CD4-positive, alpha-beta T cell (primary cell): ENCODE data around the gene GJA4. TPM values are rescaled to one million over a fixed set of nuclear protein-coding genes. Genes with fewer than 3 reads are reported as not detected.
"Not testable (repeated sequence)": the region's sequence is repeated elsewhere in the genome, so short reads cannot be mapped to it uniquely, and the experiment has no call there.

Source experiments
- ATAC-seq: fragments of 200-7000 bp; cut with Tn5 transposase; one replicate; pipeline ENCODE4 v1.10.0; 2022; ENCODE audit warnings: mild to moderate bottlenecking; ENCODE audit not compliant: poor library complexity
- CTCF ChIA-PET: fragments of 350-600 bp; sonication (Branson Sonifier 250); formaldehyde crosslinking; loops from one replicate; lab custom pipeline; 2021; ENCODE audit warnings: antibody characterized with exemption, inconsistent platforms; lab: Charles Lee
- POLR2A ChIA-PET: fragments of 350-600 bp; sonication (Branson Sonifier 250); formaldehyde crosslinking; loops from one replicate; lab custom pipeline; 2021; ENCODE audit warnings: antibody characterized with exemption, inconsistent platforms; lab: Charles Lee
- DNase-seq, 14 experiments: peaks; one replicate each; pipeline ENCODE4 v3.0.0-alpha.2; 2013 to 2020; ENCODE audit warnings: mixed read lengths in 2 of 14
- H3K27ac ChIP-seq, 2 donors: one replicate each; pipeline versions ENCODE4 v1.5.1 to v1.7.0; 2013; ENCODE audit warnings: low read length in 2 of 2, low read depth in 1 of 2, mild to moderate bottlenecking in 1 of 2
- H3K27me3 ChIP-seq, 2 experiments: 1 replicate in 1 of 2; 2 replicates in 1 of 2; pipeline versions ENCODE4 v1.6.1 to v1.7.0; 2013; ENCODE audit warnings: low read length in 2 of 2, control low read depth in 1 of 2, mild to moderate bottlenecking in 1 of 2, moderate library complexity in 1 of 2; ENCODE audit not compliant: insufficient read depth in 2 of 2, control insufficient read depth in 1 of 2
- H3K36me3 ChIP-seq: one replicate; pipeline ENCODE4 v1.6.1; 2013; ENCODE audit warnings: low read length, control low read depth; ENCODE audit not compliant: insufficient read depth
- H3K4me1 ChIP-seq: one replicate; pipeline ENCODE4 v1.6.1; 2013; ENCODE audit warnings: low read length, control low read depth; ENCODE audit not compliant: insufficient read depth
- H3K4me3 ChIP-seq: one replicate; pipeline ENCODE4 v1.5.1; 2013; ENCODE audit warnings: mild to moderate bottlenecking, low read length, moderate library complexity
- H3K9me3 ChIP-seq, 2 experiments: 1 replicate in 1 of 2; 2 replicates in 1 of 2; pipeline versions ENCODE4 v1.6.1 to v1.7.0; 2013; ENCODE audit warnings: low read length in 2 of 2, mild to moderate bottlenecking in 2 of 2, control low read depth in 1 of 2, moderate library complexity in 1 of 2; ENCODE audit not compliant: control insufficient read depth in 1 of 2, insufficient read depth in 1 of 2
- H3K27ac Mint-ChIP-seq: one replicate; pipeline ENCODE4 v1.8.0; 2020; ENCODE audit warnings: mixed read lengths
- H3K27me3 Mint-ChIP-seq: one replicate; pipeline ENCODE4 v1.8.0; 2021; ENCODE audit warnings: mixed read lengths
- H3K36me3 Mint-ChIP-seq: one replicate; pipeline ENCODE4 v1.8.0; 2021; ENCODE audit warnings: low read depth, mixed read lengths
- H3K4me1 Mint-ChIP-seq: one replicate; pipeline ENCODE4 v1.8.0; 2021; ENCODE audit warnings: low read depth, mixed read lengths
- H3K4me3 Mint-ChIP-seq: one replicate; pipeline ENCODE4 v1.8.0; 2020; ENCODE audit warnings: mild to moderate bottlenecking, mixed read lengths
- H3K9me3 Mint-ChIP-seq: one replicate; pipeline ENCODE4 v1.8.0; 2020; ENCODE audit warnings: mixed read lengths
- CTCF ChIP-seq: fragments of 200-600 bp; IDR thresholded peaks from one replicate; pipeline ENCODE4 v1.8.0; 2022; ENCODE audit warnings: antibody characterized with exemption, mild to moderate bottlenecking
- intact Hi-C, 2 experiments: fragments of 100-400 bp; cut with DNase I in 1 of 2; cut with micrococcal nuclease in 1 of 2; formaldehyde crosslinking; loops; one replicate each; pipeline versions ENCODE4 v1.15.1 to v1.9.0; 2023 to 2025; cut with DNase I, micrococcal nuclease
- total RNA-seq, 174 experiments: library from RNA in 2 of 174; stranded (reverse) in 2 of 174; gene quantifications; one replicate each; pipeline ENCODE4 v1.2.3 and lab custom pipeline; 2021 to 2026

The GJA4 gene
- total RNA-seq, 2 experiments from 2014 or later, result not detected

- Histone ChIP-seq H3K36me3 (no peaks in the 10 kb centered on the region), H3K27me3 (no peaks in the 10 kb centered on the region), H3K4me1 (no peaks in the 10 kb centered on the region), H3K9me3 (peaks cover 0 to 3% of the 10 kb centered on the region in 2 experiments), H3K27ac (no peak overlapping the region), H3K4me3 (no peak overlapping the region)
- Mint-ChIP-seq H3K9me3 (peaks cover 6% of the 10 kb centered on the region), H3K27ac (no peak overlapping the region), H3K4me1 (no peaks in the 10 kb centered on the region), H3K4me3 (no peak overlapping the region), H3K27me3 (no peaks in the 10 kb centered on the region), H3K36me3 (peaks cover 8% of the 10 kb centered on the region)
- ChIA-PET POLR2A (no interaction called here), CTCF (no interaction called here)
- intact Hi-C loops, result no loop called here
- DNase-seq, result no peak
- TF ChIP-seq CTCF, result no peak
- no peak for ATAC-seq
These were observed 11.0 kb downstream of the GJA4 start for GRCh38 chr1:34803770-34804169.

- Mint-ChIP-seq H3K36me3 (peaks cover 8% of the 10 kb centered on the region), H3K4me3 (no peak overlapping the region), H3K9me3 (peaks cover 11% of the 10 kb centered on the region), H3K4me1 (no peaks in the 10 kb centered on the region), H3K27me3 (no peaks in the 10 kb centered on the region), H3K27ac (no peak overlapping the region)
- H3K4me3 ChIP-seq, result no peak overlapping the region
- no peak overlapping the region for H3K27ac ChIP-seq
- ChIA-PET POLR2A (no interaction called here), CTCF (no interaction called here)
- ATAC-seq (no peak), DNase-seq (no peak)
- H3K27me3 ChIP-seq, result no peaks in the 10 kb centered on the region
- no peaks in the 10 kb centered on the region for H3K36me3 ChIP-seq
- TF ChIP-seq CTCF, result no peak
- H3K9me3 ChIP-seq, result peaks cover 0 to 3% of the 10 kb centered on the region in 2 experiments
- intact Hi-C loops, result no loop called here
- H3K4me1 ChIP-seq, result no peaks in the 10 kb centered on the region
These were observed 13.6 kb downstream of the GJA4 start for GRCh38 chr1:34806396-34806795.

GRCh38 chr1:34808051-34808810 is 15.4 kb downstream of the GJA4 start:
- H3K9me3 ChIP-seq, result no peaks in the 10 kb centered on the region
- Mint-ChIP-seq H3K4me1 (no peaks in the 10 kb centered on the region), H3K27ac (no peak overlapping the region), H3K27me3 (no peaks in the 10 kb centered on the region), H3K36me3 (peaks cover 8% of the 10 kb centered on the region), H3K9me3 (peaks cover 11% of the 10 kb centered on the region), H3K4me3 (no peak overlapping the region)
- H3K36me3 ChIP-seq, result no peaks in the 10 kb centered on the region
- intact Hi-C loops, result no loop called here
- no peaks in the 10 kb centered on the region for H3K4me1 ChIP-seq
- ChIA-PET CTCF (no interaction called here), POLR2A (no interaction called here)
- H3K4me3 ChIP-seq, result no peak overlapping the region
- no peaks in the 10 kb centered on the region for H3K27me3 ChIP-seq
- no peak for ATAC-seq
- DNase-seq, result no peak
- no peak overlapping the region for H3K27ac ChIP-seq
- TF ChIP-seq CTCF, result no peak

GRCh38 chr1:34810781-34811180 is 18.0 kb downstream of the GJA4 start:
- H3K27me3 Mint-ChIP-seq, H3K9me3 ChIP-seq, H3K27me3 ChIP-seq, intact Hi-C loops, DNase-seq, H3K4me3 ChIP-seq, H3K27ac ChIP-seq, H3K4me1 ChIP-seq, H3K4me1 Mint-ChIP-seq, ATAC-seq, H3K27ac Mint-ChIP-seq, POLR2A ChIA-PET, H3K4me3 Mint-ChIP-seq, H3K9me3 Mint-ChIP-seq, CTCF ChIA-PET, H3K36me3 Mint-ChIP-seq, H3K36me3 ChIP-seq: not testable (repeated sequence)
